Adrenal gland (tissue), 5 donors: ENCODE data around the gene LRP1B.

ENCODE experiments used
- CTCF ChIP-seq, 6 experiments: fragments of 450-650 bp in 4 of 6; fragments of 200-600 bp in 2 of 6; sonication (generic) in 1 of 6; IDR thresholded peaks; 1 replicate in 5 of 6; 2 replicates in 1 of 6; pipeline versions ENCODE4 v1.5.1 to v1.8.0; 2016 to 2021; ENCODE audit warnings: antibody characterized with exemption in 6 of 6, mild to moderate bottlenecking in 2 of 6, moderate library complexity in 1 of 6
- POLR2A ChIP-seq, 2 donors: fragments of 450-650 bp; IDR thresholded peaks; one replicate each; pipeline ENCODE4 v1.6.1; 2017; ENCODE audit warnings: antibody characterized with exemption in 2 of 2, mild to moderate bottlenecking in 2 of 2, moderate library complexity in 1 of 2
- donor health status: DM: no; HTN: no; CAD: no.

GRCh38 chr2:141329964-141330363 lies 800.9 kb downstream of the LRP1B start:
- TF ChIP-seq POLR2A (IDR thresholded peaks at IDR 0.05) (no peak), CTCF (IDR thresholded peaks at IDR 0.05) (no peak)
